Renal cortical epithelial cell (primary cell): ENCODE data around the gene TM4SF4. TPM values are rescaled to one million over a fixed set of nuclear protein-coding genes. Genes with fewer than 3 reads are reported as not detected.

Experiments used
- DNase-seq: peaks from one replicate; pipeline ENCODE4 v3.0.0-alpha.2; 2011; ENCODE audit warnings: low read depth
- total RNA-seq: library from RNA; depleted of rRNA; stranded (reverse); fragments of >200 nt; gene quantifications from 2 replicates; pipeline ENCODE4 v1.2.3, GENCODE V29; 2014

TM4SF4 gene
- total RNA-seq, 1 donor from 2014 or later = 1.3 TPM

GRCh38 chr3:149548669-149549065 is 74.2 kb downstream of the TM4SF4 start:
- DNase-seq = no peak

GRCh38 chr3:149551500-149551899 is 77.0 kb downstream of the TM4SF4 start:
- DNase-seq = no peak

DNA sequence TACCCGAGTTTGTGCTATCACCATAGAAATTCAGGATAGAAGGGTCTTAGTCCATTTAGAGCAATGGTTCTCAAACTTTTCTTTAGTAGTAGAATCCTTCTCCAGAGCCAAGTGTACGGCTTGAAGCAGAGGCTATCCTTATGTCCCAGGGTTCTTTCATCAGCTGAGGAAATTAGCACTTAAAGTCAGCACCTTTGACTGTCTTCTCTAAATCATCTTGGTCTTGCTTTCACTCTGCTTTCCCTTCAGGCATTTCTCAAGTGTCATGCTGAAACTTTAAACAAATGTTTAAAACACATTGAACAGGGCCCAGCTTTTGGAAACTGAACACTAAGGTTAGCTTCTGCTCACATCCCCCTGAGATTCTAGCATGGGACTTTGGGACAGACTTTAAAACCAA is 78.2 kb downstream of the TM4SF4 start:
- DNase-seq = no peak

Other genes with a start within 250 kb of the TM4SF4 start
- gene TM4SF18, start 141.1 kb upstream of the TM4SF4 start, total RNA-seq = 11.9 and 21.5 TPM in 2 replicates
- gene TM4SF1, start 97.0 kb upstream of the TM4SF4 start, total RNA-seq = 63.8 and 247 TPM in 2 replicates
- gene WWTR1, start 183.3 kb downstream of the TM4SF4 start, total RNA-seq = 187 and 209 TPM in 2 replicates